HepG2 (cell line): ENCODE results near the gene VAPB. TPM values are rescaled to one million over a fixed set of nuclear protein-coding genes. Genes with fewer than 3 reads are reported as not detected.

Experiments
- ATAC-seq: fragments of 200-7000 bp; cut with Tn5 transposase; 3 replicates; pipeline ENCODE4 v1.9.1; 2020; ENCODE audit warnings: mild to moderate bottlenecking, moderate library complexity
- BruUV-seq: library from RNA; stranded (reverse); fragments of 400-500 nt; replicated peaks from 2 replicates; lab custom pipeline; 2021; lab: Mats Ljungman, UMichigan
- CTCF ChIA-PET: fragments of 300-600 bp; formaldehyde crosslinking; extraction: SDS; loops from one replicate; lab custom pipeline; 2021; ENCODE audit warnings: low total read pairs, inconsistent platforms, low intra/inter-chr PET ratio; lab: Yijun Ruan, JAX
- POLR2A ChIA-PET: fragments of 350-600 bp; sonication (Branson Sonifier 250); formaldehyde crosslinking; loops from one replicate; lab custom pipeline; 2020; ENCODE audit warnings: antibody characterized with exemption, inconsistent platforms; lab: Yijun Ruan, JAX
- DNase-seq: peaks from one replicate; pipeline ENCODE4 v3.0.0-alpha.2; 2015; ENCODE audit warnings: low spot score
- FAIRE-seq: peaks from 3 replicates; lab custom pipeline; 2011; peaks lifted over from hg19 to GRCh38; lab: Jason Lieb, UNC
- H2AFZ ChIP-seq: one replicate; pipeline ENCODE4 v1.6.1; 2011; ENCODE audit warnings: low read length, inconsistent platforms
- H3K27ac ChIP-seq: fragments of 300-600 bp; 3 replicates; pipeline ENCODE4 v1.8.0; 2011; ENCODE audit warnings: mixed run types, mild to moderate bottlenecking, mixed read lengths, low read length, inconsistent platforms; ENCODE audit not compliant: insufficient read depth; ENCODE audit errors: extremely low read length
- H3K27me3 ChIP-seq, 2 experiments: fragments of 200-600 bp in 1 of 2; 2 replicates in 1 of 2; 3 replicates in 1 of 2; pipeline versions ENCODE4 v1.6.0 to v1.8.0; 2011; ENCODE audit warnings: low read length in 2 of 2, mild to moderate bottlenecking in 2 of 2, moderate library complexity in 2 of 2, inconsistent platforms in 1 of 2; ENCODE audit not compliant: insufficient read depth in 2 of 2, control insufficient read depth in 1 of 2
- H3K36me3 ChIP-seq, 2 experiments: fragments of 200-600 bp in 1 of 2; replicated peaks in 1 of 2; 2 replicates in 1 of 2; 3 replicates in 1 of 2; pipeline versions ENCODE4 v1.5.1 to v1.8.0; 2011; ENCODE audit warnings: low read length in 2 of 2, inconsistent platforms in 1 of 2; ENCODE audit not compliant: insufficient read depth in 2 of 2, control insufficient read depth in 1 of 2
- H3K4me1 ChIP-seq: 2 replicates; pipeline ENCODE4 v1.5.1; 2012; ENCODE audit warnings: low read length, inconsistent platforms; ENCODE audit not compliant: insufficient read depth
- H3K4me2 ChIP-seq: 2 replicates; pipeline ENCODE4 v1.6.0; 2011; ENCODE audit warnings: low read depth, low read length, inconsistent platforms
- H3K4me3 ChIP-seq, 3 experiments: fragments of 200-600 bp in 1 of 3; sonication (generic), shearing (Covaris generic) in 1 of 3; replicated peaks in 1 of 3; 2 replicates each; pipeline ENCODE4 v1.5.1; 2011 to 2016; ENCODE audit warnings: low read length in 3 of 3, inconsistent platforms in 2 of 3, low read depth in 2 of 3, mild to moderate bottlenecking in 2 of 3, control low read depth in 1 of 3, mixed read lengths in 1 of 3; ENCODE audit not compliant: insufficient read depth in 1 of 3
- H3K79me2 ChIP-seq: one replicate; pipeline ENCODE4 v1.6.1; 2011; ENCODE audit warnings: low read length, inconsistent platforms; ENCODE audit not compliant: insufficient read depth
- H3K9ac ChIP-seq: 2 replicates; pipeline ENCODE4 v1.6.0; 2011; ENCODE audit warnings: mild to moderate bottlenecking, low read depth, low read length, inconsistent platforms; ENCODE audit not compliant: insufficient read depth
- H3K9me3 ChIP-seq: 2 replicates; pipeline ENCODE4 v1.5.1; 2012; ENCODE audit warnings: mild to moderate bottlenecking, low read length
- H4K20me1 ChIP-seq: 2 replicates; pipeline ENCODE4 v1.6.0; 2011; ENCODE audit warnings: inconsistent platforms, mild to moderate bottlenecking, low read length, moderate library complexity; ENCODE audit not compliant: insufficient read depth
- ATF7 ChIP-seq, 2 experiments: fragments of 450-650 bp in 1 of 2; sonication (generic) in 1 of 2; formaldehyde crosslinking in 1 of 2; IDR thresholded peaks; 2 replicates each; pipeline versions ENCODE4 v1.4.0 to v1.6.1; 2016 to 2020; ENCODE audit warnings: antibody characterized with exemption in 1 of 2, mild to moderate bottlenecking in 1 of 2, missing genetic modification reagents in 1 of 2
- ATM ChIP-seq: fragments of 450-650 bp; IDR thresholded peaks from 2 replicates; pipeline ENCODE4 v1.7.1; 2017; ENCODE audit warnings: mild to moderate bottlenecking, borderline replicate concordance
- FOXK2 ChIP-seq: fragments of 450-650 bp; IDR thresholded peaks from 2 replicates; pipeline ENCODE4 v1.6.1; 2016
- FOXP1 ChIP-seq, 2 experiments: fragments of 450-650 bp in 1 of 2; IDR thresholded peaks; 2 replicates each; pipeline ENCODE4 v1.6.1; 2017 to 2018; ENCODE audit warnings: antibody characterized with exemption in 1 of 2
- IKZF1 ChIP-seq: fragments of 450-650 bp; IDR thresholded peaks from 2 replicates; pipeline ENCODE4 v1.7.1; 2016
- KDM3A ChIP-seq: IDR thresholded peaks from 2 replicates; pipeline ENCODE4 v1.6.1; 2018; ENCODE audit warnings: low read depth, missing compliant biosample characterization
- LCORL ChIP-seq, 2 experiments: fragments of 450-650 bp in 1 of 2; sonication (generic) in 1 of 2; formaldehyde crosslinking in 1 of 2; IDR thresholded peaks; 2 replicates each; pipeline versions ENCODE4 v1.5.0 to v1.6.1; 2017 to 2020; ENCODE audit warnings: antibody characterized with exemption in 1 of 2, missing genetic modification reagents in 1 of 2
- MBNL3 ChIP-seq: fragments of 250-450 bp; sonication (Bioruptor Pico); conservative IDR thresholded peaks from 2 replicates; pipeline ENCODE4 v1.8.0; 2022; ENCODE audit warnings: mild to moderate bottlenecking, inconsistent platforms
- MEF2D ChIP-seq: sonication (generic); formaldehyde crosslinking; IDR thresholded peaks from 2 replicates; pipeline ENCODE4 v1.5.1; 2020; ENCODE audit warnings: mild to moderate bottlenecking, missing genetic modification reagents
- NFRKB ChIP-seq: fragments of 450-650 bp; IDR thresholded peaks from 2 replicates; pipeline ENCODE4 v1.6.1; 2017
- PCBP1 ChIP-seq: fragments of 200-400 bp; formaldehyde crosslinking; IDR thresholded peaks from 2 replicates; pipeline ENCODE4 v1.6.1; 2017; ENCODE audit warnings: mild to moderate bottlenecking, low read depth, low read length, borderline replicate concordance
- POLR2AphosphoS2 ChIP-seq: IDR thresholded peaks from 2 replicates; pipeline ENCODE4 v1.6.1; 2011; ENCODE audit warnings: low read depth, low read length, improper control_type of control experiment
- POLR2G ChIP-seq: fragments of 200-400 bp; formaldehyde crosslinking; IDR thresholded peaks from 2 replicates; pipeline ENCODE4 v1.6.1; 2018; ENCODE audit warnings: mild to moderate bottlenecking, low read depth, low read length, moderate library complexity
- RXRB ChIP-seq: IDR thresholded peaks from 2 replicates; pipeline ENCODE4 v1.6.1; 2016; ENCODE audit warnings: borderline replicate concordance, missing genetic modification reagents, missing compliant biosample characterization
- SALL1 ChIP-seq: sonication (generic); formaldehyde crosslinking; IDR thresholded peaks from 2 replicates; pipeline ENCODE4 v1.8.0; 2022; ENCODE audit warnings: mild to moderate bottlenecking, missing genetic modification reagents
- SOX6 ChIP-seq, 2 experiments: fragments of 450-650 bp in 1 of 2; sonication (generic) in 1 of 2; formaldehyde crosslinking in 1 of 2; IDR thresholded peaks; 2 replicates each; pipeline versions ENCODE4 v1.4.0 to v1.6.1; 2017 to 2020; ENCODE audit warnings: antibody characterized with exemption in 1 of 2, mild to moderate bottlenecking in 1 of 2, missing genetic modification reagents in 1 of 2
- WGBS: methylation state at CpG from one replicate; pipeline ENCODE4 v1.1.6; 2017; ENCODE audit warnings: low lambda C conversion rate; 5-methylcytosine and 5-hydroxymethylcytosine counted together
- in situ Hi-C: cut with HindIII; loops from 2 replicates; pipeline ENCODE4 v1.10.0; 2017; ENCODE audit warnings: low pct_unique_long_range_greater_than_20kb; ENCODE audit not compliant: extremely low pct_ligation_motif_present
- intact Hi-C: fragments of 100-400 bp; cut with micrococcal nuclease; formaldehyde crosslinking; loops from one replicate; pipeline ENCODE4 v1.10.0; 2022; ENCODE audit not compliant: unreplicated experiment
- polyA plus RNA-seq, 8 experiments: library from polyadenylated mRNA; depleted of rRNA in 3 of 8; stranded (reverse) in 7 of 8; unstranded in 1 of 8; fragments of >200 nt; fragmentation: Illumina TruSeq in 4 of 8; extraction: Trizol in 4 of 8; gene quantifications; 2 replicates each; pipeline versions ENCODE4 v1.2.1 to v1.2.3, GENCODE V29; 2011 to 2016; ENCODE audit warnings: low read depth in 4 of 8, missing spikeins in 1 of 8, mixed read lengths in 1 of 8; ENCODE audit not compliant: insufficient read depth in 1 of 8
- total RNA-seq, 5 experiments: library from RNA; depleted of rRNA; stranded (reverse); fragments of >200 nt; fragmentation: Illumina TruSeq; extraction: Trizol; gene quantifications; 2 replicates each; pipeline ENCODE4 v1.2.3, GENCODE V29; 2016; ENCODE audit warnings: low read depth in 1 of 5
- TF ChIP-seq, protein P1 (sequence below): fragments of 450-650 bp; IDR thresholded peaks from 2 replicates; pipeline ENCODE4 v1.6.1; 2016
- TF ChIP-seq, protein P2 (sequence below): sonication (generic); formaldehyde crosslinking; conservative IDR thresholded peaks from 2 replicates; pipeline ENCODE4 v1.5.0; 2020; ENCODE audit warnings: missing genetic modification reagents
- TF ChIP-seq, protein P3 (sequence below): sonication (generic); formaldehyde crosslinking; IDR thresholded peaks from 2 replicates; pipeline ENCODE4 v1.4.0; 2020; ENCODE audit warnings: missing genetic modification reagents, borderline replicate concordance

The VAPB gene
- total and polyA plus RNA-seq, 2 of the 13 experiments (the other 11 are each of a cell fraction or from before 2014, with no cell fraction given), result 18.6 to 48.5 TPM

DNA sequence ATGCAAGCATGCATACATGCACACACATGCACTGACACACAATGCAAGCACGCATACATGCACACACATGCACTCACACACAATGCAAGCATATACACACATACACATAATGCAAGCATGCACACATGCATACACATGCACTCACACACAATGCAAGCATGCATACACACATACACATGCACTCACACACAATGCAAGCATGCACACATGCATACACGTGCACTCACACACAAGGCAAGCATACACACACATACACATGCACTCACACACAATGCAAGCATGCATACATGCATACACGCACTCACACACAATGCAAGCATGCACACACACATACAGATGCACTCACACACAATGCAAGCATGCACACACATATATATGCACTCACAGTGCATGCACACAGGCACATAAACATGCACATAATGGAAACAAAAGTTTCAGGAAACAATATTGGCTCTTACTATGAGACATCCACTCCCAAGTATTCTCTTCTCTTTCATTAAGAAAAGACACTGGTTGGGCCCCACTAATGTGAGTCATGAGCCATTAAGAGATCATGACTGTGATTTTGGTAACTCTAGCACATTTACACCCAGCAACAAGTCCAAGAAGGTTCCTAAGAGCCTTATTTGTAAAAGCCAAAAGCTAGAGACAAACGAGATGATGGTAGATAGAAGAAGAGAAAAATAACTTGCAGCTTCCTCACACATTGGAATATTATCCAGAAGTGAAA is 103.9 kb downstream of the VAPB start:
- no peaks in the 10 kb centered on the region for H3K79me2 ChIP-seq
- H2AFZ ChIP-seq, result no peak overlapping the region
- H3K9ac ChIP-seq, result no peak overlapping the region
- no peaks in the 10 kb centered on the region for H3K9me3 ChIP-seq
- in situ Hi-C loops (no loop called here), intact Hi-C loops (no loop called here)
- 12% methylated on average over 4 of the region's 4 CpGs for WGBS
- no peaks in the 10 kb centered on the region for H3K4me1 ChIP-seq
- no peak overlapping the region for H3K4me2 ChIP-seq
- DNase-seq (no peak), ATAC-seq (no peak), FAIRE-seq (no peak)
- POLR2A ChIA-PET, result no interaction called here
- H3K4me3 ChIP-seq, result no peak overlapping the region
- H3K36me3 ChIP-seq, result no peaks in the 10 kb centered on the region
- peaks cover 2 to 6% of the 10 kb centered on the region in 2 experiments; a peak in 2 of 5 replicates for H3K27me3 ChIP-seq
- CTCF ChIA-PET, result no interaction called here
- H4K20me1 ChIP-seq, result no peaks in the 10 kb centered on the region
- no peak overlapping the region for H3K27ac ChIP-seq
- no TSS peak for BruUV-seq
- TF ChIP-seq FOXP1 (IDR thresholded peaks at IDR 0.05), result peak; percentile 54
- TF ChIP-seq FOXP1 (CRISPR knock-in tag; IDR thresholded peaks at IDR 0.05), result no peak
- TF ChIP-seq LCORL (IDR thresholded peaks at IDR 0.05), result peak; percentile 79
- TF ChIP-seq LCORL (CRISPR knock-in tag; IDR thresholded peaks at IDR 0.05), result no peak
- TF ChIP-seq PCBP1, result no peak
- no peak for TF ChIP-seq KDM3A
- TF ChIP-seq ATM, result peak; percentile 75; the same call in 1 of the 2 replicates
- no peak for TF ChIP-seq MBNL3 (CRISPR knock-in tag)
- no peak for TF ChIP-seq POLR2AphosphoS2
- no peak for TF ChIP-seq MEF2D (CRISPR knock-in tag)
- TF ChIP-seq SOX6 (IDR thresholded peaks at IDR 0.05), result peak; percentile 93; the same call in 1 of the 2 replicates
- TF ChIP-seq SOX6 (CRISPR knock-in tag; IDR thresholded peaks at IDR 0.05), result no peak
- TF ChIP-seq, protein P1, sequence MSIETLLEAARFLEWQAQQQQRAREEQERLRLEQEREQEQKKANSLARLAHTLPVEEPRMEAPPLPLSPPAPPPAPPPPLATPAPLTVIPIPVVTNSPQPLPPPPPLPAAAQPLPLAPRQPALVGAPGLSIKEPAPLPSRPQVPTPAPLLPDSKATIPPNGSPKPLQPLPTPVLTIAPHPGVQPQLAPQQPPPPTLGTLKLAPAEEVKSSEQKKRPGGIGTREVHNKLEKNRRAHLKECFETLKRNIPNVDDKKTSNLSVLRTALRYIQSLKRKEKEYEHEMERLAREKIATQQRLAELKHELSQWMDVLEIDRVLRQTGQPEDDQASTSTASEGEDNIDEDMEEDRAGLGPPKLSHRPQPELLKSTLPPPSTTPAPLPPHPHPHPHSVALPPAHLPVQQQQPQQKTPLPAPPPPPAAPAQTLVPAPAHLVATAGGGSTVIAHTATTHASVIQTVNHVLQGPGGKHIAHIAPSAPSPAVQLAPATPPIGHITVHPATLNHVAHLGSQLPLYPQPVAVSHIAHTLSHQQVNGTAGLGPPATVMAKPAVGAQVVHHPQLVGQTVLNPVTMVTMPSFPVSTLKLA, result peak; percentile 97
- no peak for TF ChIP-seq RXRB (CRISPR knock-in tag)
- TF ChIP-seq NFRKB, result 0 out of 2 replicates have a peak, but pooled peaks have one; percentile 58
- TF ChIP-seq IKZF1, result peak; percentile 79; the same call in 1 of the 2 replicates
- TF ChIP-seq SALL1, result no peak
- TF ChIP-seq, protein P2, sequence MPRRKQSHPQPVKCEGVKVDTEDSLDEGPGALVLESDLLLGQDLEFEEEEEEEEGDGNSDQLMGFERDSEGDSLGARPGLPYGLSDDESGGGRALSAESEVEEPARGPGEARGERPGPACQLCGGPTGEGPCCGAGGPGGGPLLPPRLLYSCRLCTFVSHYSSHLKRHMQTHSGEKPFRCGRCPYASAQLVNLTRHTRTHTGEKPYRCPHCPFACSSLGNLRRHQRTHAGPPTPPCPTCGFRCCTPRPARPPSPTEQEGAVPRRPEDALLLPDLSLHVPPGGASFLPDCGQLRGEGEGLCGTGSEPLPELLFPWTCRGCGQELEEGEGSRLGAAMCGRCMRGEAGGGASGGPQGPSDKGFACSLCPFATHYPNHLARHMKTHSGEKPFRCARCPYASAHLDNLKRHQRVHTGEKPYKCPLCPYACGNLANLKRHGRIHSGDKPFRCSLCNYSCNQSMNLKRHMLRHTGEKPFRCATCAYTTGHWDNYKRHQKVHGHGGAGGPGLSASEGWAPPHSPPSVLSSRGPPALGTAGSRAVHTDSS (CRISPR knock-in tag), result no peak
- TF ChIP-seq, protein P3, sequence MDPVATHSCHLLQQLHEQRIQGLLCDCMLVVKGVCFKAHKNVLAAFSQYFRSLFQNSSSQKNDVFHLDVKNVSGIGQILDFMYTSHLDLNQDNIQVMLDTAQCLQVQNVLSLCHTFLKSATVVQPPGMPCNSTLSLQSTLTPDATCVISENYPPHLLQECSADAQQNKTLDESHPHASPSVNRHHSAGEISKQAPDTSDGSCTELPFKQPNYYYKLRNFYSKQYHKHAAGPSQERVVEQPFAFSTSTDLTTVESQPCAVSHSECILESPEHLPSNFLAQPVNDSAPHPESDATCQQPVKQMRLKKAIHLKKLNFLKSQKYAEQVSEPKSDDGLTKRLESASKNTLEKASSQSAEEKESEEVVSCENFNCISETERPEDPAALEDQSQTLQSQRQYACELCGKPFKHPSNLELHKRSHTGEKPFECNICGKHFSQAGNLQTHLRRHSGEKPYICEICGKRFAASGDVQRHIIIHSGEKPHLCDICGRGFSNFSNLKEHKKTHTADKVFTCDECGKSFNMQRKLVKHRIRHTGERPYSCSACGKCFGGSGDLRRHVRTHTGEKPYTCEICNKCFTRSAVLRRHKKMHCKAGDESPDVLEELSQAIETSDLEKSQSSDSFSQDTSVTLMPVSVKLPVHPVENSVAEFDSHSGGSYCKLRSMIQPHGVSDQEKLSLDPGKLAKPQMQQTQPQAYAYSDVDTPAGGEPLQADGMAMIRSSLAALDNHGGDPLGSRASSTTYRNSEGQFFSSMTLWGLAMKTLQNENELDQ (CRISPR knock-in tag), result no peak
- TF ChIP-seq ATF7 (IDR thresholded peaks at IDR 0.05), result peak; percentile 30; the same call in 1 of the 2 replicates
- no peak for TF ChIP-seq ATF7 (CRISPR knock-in tag; IDR thresholded peaks at IDR 0.05)
- TF ChIP-seq POLR2G, result no peak
- TF ChIP-seq FOXK2, result peak; percentile 59; the same call in 1 of the 2 replicates
